HG03097 (cell line): ENCODE measurements around the gene GATA3.

Source experiments
- ATAC-seq: cut with Tn5 transposase; IDR thresholded peaks from one replicate; pipeline ENCODE4 v1.9.1; 2021; ENCODE audit not compliant: unreplicated experiment, low FRiP score

Gene GATA3

DNA sequence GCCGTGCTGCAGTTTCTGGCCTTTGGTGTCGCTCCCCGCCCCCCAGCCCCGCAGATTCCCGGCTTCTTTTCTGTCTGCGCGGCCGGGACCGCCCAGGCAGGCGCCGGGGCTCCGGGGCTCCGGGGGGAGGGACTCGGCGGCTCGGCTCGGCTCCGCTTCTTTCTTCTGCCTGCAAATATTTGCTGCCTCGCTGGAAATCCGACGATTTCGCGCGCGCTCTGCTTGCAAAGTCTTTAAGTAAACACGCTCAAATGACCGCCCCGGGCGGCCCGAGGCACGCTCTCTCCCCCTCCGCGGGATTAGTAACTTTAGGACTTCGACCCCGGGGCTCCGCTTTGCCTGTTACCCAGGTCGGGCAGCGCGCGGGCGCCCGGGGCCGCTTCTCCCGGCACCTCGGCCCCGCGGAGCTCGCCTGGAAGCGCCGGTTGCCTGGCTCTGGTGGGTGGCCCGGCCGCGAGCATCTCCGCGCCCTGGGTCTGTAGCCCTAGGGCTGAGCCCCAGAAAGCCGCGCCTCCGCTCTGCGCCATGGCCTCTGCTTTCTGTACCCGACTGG, 3.9 kb upstream of the GATA3 start:
- ATAC-seq, result no peak

DNA sequence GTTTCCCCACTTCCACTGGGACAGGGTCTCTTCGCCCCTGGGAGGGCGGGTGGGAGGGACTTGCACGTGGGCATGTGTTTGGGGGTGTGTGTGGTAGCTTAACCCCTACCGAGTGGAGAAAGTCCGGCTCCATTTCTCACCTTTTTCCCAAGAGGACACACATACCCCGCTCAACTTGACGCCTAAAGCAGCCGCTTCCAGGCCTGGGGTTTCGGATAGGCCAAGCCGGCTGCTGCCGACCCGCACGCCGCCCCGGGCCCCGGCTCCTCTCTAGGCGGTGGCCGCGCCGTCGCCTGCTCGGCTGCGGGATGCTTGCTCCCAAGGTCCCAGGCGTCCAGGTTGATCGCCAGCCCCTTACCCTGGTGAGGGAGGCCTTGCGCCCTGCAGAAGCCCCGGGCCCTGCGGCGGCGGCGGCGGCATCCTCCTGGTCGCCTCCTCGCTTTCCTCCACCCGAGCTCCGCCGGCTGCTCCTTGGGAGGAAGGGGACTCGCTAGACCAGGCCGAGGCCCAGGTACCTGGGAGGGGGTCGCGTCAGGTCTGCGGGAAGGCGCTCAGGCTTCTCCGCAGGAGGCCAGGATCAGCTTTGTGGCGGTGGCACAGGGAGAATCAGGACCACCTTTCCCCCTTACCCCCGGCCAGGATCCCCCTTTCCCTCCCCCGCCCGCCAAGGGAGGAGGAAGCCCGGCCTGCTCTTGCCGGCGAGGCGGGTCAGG, 3.2 kb upstream of the GATA3 start:
- no peak for ATAC-seq

DNA sequence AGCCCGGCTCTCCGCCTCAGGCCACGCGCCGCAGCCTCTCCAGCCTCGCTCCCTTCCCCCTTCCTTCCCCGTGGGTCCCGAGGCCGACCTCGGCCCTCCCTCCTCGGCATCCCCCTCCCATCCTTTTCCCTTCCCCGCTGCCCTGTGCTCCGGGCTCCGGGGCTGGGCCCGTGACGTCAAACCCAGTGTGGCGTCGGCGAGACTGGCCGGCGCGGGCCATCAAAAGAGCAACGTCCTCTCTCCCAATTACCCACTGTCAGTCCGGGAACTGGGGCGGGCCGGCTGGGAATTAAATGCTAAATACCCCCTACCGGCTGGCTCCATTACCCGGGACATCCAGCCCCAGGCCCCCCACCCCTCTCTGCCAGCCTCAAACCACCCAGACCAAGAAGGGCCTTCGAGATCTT, 2.6 kb upstream of the GATA3 start:
- no peak for ATAC-seq

DNA sequence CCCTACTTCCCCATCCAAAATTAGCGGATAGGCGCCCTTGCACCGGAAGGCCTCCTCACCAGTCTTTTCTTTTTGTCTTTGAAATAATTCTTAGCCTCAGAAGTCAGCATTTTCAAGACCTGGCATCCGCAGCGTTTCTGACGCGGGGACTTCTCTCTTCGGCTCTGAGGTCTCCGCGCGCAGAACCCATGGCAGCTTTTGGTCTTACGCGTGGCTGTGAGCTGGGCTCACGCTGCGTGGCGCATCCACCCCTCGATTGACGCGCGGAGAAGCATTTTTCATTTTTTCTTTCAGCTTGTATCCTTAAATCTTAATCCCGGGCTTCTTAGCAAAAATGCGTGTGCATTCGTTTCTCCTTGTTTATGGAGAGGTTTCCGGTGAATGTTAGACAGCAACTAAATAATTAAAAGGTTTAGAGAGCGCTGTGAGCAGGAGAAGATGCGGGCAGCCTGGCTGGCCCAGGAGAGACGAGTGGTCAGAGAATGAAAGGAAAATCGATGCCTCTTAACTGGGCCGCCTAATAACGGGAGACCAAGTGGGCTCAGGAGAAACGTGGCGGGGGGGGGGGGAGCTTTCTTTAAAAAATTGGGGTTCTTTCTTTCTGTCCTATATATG, 2.0 kb upstream of the GATA3 start:
- ATAC-seq, result no peak

DNA sequence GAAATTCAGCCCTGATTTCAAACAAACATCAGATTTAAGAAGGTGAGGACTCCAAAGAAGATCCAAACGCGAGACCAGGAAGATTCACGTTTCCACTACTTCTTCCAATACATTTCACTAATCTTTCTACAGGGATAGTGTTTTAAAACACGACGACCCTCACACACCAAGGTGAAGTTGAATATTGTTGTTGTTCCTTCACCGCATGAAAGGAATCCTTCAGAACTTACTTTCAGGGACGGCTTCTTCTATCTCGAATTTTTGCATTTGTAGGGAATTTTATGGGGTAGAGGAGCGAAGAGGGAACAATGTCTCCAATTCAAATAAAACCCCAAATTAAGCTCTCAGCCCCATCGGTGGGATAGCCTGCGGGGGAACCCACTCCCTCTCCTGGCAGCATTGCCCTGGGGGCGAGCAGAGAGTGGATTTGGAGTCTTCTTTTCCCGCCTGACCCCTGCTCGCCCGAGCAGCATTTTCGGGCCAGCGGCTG, 1.5 kb upstream of the GATA3 start:
- ATAC-seq, result no peak

DNA sequence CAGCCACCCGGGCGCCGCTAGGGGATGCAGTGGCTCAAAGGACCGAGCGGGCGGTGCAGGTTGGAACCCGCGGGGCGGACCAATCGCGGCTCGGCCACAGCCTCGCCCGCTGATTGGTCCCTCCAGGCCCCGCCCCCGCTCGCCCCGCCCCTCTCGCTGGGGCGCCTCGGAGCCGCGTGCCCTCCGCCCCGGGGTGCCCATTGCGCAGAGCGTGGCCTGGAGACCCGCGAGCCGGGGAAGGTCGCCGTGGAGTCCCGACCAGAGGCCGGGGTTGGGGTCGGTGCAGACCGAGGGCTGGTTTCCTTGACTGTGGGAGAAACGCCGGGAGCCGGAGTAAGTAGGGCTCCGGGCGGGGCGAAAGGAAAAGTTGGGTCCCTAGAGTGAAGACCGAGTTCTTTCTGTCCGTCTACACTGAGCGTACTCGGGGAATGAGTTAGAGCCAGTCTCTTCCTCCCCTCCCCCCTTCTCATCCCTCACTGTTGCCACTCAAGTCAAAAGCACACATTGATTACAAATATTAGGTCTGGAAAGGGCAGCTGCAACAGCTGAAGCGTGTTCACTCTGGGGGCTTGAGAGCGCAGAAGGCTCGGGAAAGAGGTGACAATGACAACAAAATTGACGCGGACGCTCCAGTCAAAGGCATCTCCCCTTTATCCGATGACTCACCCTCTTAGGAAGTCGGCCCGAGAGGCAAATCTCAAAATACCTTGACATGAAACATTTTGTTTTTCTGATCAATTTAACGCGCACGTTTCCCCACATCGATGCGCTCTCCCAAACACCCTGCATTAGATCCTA, 843 bp upstream of the GATA3 start:
- ATAC-seq, result peak; percentile 56

DNA sequence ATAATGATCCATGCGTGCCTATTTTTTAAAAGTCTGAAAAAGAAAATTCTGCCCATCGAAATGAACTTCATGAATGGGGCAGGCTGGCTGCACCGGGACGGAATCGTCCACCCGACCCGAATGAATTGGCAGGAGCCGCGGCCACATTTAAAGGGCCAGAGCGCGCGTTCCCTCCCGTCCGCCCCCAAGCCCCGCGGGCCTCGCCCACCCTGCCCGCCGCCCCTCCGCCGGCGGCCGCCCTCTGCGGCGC, 319 bp upstream of the GATA3 start:
- peak; percentile 6 for ATAC-seq

DNA sequence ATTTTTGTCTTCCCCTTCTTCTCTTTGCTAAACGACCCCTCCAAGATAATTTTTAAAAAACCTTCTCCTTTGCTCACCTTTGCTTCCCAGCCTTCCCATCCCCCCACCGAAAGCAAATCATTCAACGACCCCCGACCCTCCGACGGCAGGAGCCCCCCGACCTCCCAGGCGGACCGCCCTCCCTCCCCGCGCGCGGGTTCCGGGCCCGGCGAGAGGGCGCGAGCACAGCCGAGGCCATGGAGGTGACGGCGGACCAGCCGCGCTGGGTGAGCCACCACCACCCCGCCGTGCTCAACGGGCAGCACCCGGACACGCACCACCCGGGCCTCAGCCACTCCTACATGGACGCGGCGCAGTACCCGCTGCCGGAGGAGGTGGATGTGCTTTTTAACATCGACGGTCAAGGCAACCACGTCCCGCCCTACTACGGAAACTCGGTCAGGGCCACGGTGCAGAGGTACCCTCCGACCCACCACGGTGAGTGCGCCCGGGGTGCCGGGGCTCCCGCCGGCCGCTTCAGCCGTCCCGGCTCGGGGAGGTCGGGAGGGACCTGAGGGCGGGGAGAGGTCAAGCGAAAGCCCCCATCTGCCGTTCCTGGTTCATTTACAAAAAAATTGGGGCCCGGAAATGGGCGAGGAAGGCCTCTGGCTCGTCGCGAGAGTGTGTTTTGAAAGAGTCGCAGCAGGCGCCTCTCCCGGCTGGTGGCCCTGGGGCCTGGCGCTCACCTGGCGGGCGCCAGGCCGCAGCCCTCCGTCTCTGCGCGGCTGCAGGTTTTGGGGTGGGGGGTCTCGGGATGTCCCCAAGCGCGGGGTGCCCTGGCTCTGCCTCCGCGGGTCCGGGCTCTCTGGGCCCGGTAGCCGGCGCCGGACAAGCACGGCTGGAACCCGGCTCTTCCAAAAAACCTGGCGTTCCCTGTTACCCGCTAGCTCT, 1.2 kb downstream of the GATA3 start:
- no peak for ATAC-seq

DNA sequence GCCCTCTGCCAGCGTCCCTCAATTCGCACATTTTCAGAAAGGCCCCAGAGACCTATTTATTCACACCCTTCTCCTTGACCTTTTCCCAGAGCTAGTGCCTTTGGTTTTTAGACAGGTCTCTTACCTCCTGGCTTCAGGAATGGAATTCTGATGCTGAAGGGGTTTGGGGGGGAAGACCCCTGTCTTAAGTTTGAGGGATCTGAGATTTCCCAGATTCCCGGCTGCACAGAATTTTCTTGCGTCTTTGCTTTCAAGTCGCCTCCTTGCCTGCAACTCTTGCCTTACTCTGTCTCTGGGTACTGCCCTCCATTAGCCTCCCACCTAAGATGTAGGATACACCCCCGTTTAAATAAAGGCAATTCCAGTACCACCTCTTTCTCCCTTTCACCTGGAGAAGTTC, 1.9 kb downstream of the GATA3 start:
- ATAC-seq, result no peak

DNA sequence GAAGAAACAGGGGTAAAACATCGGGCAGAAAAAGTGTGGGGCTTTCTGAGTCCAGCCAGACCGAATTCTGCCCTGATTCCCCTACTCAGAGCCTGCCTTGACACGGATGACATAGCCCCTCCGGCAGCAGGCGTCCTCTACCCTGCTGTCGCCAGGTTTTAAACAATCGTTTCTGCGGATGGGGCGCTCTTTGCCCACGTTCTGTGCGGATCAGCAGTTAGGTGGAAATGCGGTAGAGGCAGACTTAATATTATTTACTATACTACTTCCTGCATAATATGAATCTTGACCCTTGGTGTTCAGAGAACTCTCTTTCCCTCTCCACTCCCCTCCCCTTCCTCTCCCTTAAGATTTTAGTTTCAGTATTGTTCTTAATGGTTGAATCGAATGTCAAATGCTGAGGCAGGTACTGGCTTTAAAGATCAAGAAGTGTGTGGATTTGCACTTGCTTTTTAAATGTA, 2.4 kb downstream of the GATA3 start:
- ATAC-seq, result peak; percentile 30

DNA sequence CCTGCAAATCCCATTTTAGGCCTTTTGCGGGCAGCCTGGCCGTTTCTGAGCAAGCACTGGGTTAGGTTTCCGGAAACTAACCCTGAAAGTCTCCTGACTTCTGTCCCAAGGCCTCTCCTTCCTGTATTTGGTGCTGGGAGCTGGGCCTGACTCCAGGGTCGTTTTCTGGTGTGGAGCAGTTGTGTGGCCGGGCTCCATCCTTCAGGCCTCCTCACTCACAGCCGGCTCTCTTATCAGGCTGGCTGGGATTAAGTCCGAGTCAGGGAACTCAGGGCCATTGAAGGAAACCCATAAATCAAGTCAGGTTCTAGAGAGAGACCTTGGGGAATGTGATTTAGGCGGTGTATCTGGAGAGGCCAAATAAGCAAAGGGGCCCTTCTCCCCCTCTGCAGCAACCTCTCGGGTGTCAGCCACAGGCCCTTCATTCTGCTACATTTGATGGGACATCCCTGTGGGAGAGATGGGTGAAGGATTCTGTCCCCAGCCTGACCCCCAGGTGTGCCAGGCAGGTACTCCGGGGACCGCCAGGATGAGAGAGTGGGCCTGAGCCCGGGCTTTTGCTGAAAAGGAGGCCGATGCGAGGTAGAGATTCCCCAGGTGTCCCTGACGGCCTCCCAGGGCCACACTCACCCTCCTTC, 3.3 kb downstream of the GATA3 start:
- no peak for ATAC-seq

DNA sequence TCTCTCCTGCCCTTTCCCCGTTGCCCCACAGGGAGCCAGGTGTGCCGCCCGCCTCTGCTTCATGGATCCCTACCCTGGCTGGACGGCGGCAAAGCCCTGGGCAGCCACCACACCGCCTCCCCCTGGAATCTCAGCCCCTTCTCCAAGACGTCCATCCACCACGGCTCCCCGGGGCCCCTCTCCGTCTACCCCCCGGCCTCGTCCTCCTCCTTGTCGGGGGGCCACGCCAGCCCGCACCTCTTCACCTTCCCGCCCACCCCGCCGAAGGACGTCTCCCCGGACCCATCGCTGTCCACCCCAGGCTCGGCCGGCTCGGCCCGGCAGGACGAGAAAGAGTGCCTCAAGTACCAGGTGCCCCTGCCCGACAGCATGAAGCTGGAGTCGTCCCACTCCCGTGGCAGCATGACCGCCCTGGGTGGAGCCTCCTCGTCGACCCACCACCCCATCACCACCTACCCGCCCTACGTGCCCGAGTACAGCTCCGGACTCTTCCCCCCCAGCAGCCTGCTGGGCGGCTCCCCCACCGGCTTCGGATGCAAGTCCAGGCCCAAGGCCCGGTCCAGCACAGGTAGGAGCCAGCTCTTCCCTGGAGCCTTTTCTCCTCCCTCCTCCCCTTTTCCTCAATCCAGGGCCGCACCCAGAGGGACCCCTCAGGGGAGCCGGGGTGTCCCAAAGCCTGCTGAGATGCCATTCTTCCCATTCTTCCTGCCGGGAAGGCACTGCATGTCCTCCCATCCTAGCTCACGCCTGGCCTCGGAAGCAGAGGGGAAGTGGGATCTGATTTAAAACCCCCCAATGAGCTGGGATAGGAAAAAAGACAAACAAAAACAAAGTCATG, 4.0 kb downstream of the GATA3 start:
- ATAC-seq, result no peak

DNA sequence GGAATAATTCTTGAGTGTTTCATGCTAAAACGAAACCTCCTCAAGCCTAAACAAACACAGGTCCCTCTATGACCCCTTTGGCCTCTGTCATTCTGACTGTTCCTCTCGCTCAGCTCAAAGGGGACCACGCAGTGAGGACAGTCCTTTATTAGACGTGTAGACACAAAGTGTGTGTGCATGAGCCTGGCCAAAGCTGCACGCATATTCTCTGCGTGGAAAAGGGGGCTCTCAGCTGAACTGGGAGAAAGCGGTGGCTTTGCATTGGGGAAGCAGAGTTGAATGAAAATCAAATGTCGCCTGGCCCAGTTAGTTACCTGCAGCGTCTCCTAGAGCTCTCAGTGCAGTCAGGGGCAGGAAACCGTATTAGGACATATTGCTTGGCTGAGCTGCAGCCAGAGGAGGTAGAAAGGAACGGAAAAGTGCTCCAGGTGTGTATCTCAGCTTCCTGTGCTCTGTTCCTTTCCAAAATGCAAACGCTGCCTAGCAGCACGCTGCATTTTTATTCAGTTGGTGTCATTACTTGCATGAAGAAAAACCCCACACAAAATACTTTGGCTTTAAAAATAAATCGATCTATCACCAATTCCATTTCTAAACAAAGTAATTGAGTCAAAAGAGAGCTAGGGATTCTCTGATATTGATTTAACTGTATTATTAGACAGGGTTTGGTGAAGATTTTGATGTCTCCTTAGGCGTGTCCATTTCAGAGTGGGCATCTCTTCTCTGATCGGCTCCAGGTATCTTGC, 4.9 kb downstream of the GATA3 start:
- ATAC-seq, result no peak

DNA sequence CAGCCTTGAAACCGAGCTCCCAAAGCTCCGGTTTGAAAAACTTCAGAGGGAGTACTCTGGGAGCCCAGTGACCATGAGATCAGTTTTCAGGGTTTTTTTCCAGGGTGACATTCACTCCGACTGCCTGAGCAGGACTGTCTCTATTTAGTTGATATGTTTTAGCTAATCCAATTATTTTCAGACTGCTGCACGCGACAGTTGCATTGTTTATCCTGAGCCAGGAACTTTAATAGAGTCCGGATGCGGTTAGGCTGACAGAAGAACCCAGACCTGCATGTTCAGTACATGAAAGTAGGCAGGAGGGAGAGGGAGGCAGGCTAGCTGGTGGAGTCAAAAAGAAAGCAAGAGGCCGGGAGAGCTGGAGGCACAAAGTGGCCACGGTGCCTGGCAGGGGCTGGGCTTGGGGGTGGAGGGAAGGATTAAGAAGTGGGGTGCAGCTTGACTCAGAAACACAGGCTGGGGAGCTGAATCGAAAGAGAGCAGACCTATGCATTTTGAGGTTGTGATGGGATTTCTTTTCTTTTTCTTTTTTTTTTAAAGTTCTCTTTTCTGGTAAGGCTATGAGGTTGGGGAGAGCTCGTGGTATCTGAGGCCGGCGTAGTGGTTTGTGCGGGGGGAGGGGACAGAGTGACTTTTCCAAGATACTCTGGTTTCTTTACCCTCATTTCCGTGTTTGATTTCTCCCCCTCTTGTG, 5.7 kb downstream of the GATA3 start:
- peak; percentile 57 for ATAC-seq

DNA sequence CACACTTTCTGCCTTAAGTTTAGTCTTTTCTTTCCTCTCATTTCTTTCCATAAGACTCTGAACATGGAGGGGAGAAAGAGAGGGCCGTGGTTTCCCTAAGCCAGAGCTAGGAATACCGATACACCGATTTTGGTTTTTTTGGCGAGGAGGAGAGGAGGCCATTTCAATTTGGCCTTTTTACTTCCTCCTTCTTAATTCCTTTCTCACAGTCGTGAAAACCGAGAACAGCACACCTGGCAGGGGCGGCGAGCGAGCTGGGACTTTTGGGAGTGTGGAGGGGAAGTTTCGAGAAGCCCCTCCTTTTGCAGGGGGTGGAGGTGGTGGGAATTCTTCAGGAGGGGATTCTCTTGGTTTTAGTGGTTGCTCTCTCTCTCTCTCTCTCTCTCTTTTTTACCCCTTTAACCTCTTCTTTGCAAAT, 6.2 kb downstream of the GATA3 start:
- no peak for ATAC-seq

DNA sequence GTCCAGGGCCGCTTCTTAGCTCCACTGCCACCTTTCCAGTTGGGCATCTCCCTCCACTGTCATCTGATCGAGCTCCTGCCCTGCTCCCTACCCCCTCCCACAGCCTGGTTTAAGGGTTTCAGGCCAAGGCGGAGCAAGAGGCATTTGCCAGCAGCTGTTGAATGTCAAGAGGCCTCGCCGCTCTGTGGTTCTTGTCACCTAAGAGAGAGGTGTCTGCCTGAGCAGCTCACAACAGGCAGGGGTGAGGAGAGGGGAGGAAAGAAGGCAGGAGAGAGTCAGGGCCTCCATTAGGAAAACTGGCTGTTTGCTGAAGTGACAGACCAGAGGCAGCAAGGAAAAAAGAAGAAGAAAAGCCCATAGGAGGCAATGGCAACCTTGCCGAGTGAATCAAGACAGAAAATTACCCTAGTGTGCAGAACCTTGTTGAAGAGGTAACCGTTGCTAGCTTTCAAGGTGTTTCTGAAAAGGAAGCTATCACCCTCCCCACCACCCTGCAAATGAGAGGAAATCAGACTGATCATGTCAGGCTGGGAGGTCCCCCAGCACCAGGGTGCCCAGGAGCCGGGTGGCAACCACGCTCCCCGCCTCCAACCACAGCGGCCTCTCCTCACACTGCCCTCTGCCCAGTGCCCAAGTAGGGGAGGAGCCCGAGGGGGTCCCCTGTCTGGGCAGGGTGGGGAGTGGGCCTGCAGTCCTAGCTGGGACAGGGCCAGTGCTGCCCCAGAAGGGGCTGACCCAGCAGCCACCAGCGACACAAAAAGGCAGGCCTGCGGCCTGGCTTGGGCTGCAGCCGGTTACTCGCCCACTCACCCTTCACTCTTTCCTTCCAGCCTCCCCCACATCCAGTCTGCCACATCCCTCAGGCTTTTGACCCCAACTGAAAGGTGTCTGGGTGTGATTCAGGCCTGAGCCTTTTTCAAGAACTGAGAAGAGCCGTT, 7.1 kb downstream of the GATA3 start:
- no peak for ATAC-seq
